GM15510 (cell line): ENCODE results near the gene PKDREJ.

ENCODE experiments used
- POLR2A ChIP-seq: IDR thresholded peaks from 3 replicates; pipeline ENCODE4 v1.6.1; 2011; ENCODE audit warnings: borderline replicate concordance; ENCODE audit not compliant: insufficient read length; ENCODE audit errors: extremely low read depth

The PKDREJ gene

DNA sequence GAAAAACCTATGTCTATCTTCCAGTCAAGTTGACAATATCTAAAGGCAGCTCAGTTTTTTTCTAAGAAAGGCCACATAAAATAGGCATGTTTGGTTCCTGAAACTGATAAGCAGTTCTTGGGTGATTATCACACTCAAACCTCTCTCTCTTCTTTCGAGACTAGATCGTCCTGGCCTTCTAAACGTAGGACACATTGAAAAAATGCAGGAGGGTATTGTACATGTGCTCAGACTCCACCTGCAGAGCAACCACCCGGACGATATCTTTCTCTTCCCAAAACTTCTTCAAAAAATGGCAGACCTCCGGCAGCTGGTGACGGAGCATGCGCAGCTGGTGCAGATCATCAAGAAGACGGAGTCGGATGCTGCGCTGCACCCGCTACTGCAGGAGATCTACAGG lies 28.2 kb downstream of the PKDREJ start:
- TF ChIP-seq POLR2A, result no peak

DNA sequence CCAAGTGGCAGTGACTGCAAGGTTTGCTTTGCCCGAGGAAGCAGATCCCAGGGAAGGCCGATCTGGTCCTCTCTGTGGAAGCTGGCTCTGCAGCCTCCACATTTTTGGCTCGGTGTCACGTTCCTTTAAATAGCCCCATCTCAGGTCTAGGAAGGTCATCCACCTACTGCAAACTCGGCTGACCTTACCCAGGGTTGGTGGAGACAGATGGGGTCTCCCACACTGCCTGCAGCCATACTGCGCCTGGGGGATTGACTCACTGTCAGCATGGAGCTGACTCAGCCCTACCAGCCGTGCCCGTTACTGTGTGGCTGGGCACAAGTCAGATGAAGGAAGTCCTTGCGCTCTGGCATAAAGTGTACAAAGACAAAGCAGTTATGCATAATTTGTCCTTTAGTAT lies 29.9 kb downstream of the PKDREJ start:
- no peak for TF ChIP-seq POLR2A

DNA sequence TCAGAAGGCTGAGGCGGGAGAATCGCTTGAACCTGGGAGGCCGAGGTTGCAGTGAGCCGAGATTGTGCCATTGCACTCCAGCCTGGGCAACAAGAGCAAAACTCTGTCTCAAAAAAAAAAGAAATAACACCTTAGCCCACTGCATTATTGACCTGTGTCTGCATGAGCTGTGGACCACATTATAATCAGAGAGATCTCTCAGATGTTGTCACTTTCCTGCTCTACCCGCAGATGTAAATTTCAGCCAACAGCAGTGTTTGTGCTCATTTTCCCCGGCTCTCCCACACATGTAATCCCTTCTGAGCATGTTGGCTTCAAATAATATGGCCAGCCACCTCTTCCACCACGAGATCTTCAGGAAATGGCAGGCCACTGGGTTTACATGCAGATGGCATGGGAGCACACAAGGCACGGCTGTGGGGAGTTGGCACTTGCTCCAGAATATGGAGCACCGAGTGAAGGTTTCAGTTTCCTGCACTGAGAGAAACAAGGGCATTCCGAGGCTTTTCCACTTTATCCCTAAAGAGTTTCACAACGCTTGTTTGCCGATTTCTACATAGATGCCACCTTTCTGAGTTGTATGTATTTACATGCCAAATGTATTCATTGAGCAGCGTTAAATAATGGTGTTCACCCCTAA lies 32.8 kb downstream of the PKDREJ start:
- no peak for TF ChIP-seq POLR2A

DNA sequence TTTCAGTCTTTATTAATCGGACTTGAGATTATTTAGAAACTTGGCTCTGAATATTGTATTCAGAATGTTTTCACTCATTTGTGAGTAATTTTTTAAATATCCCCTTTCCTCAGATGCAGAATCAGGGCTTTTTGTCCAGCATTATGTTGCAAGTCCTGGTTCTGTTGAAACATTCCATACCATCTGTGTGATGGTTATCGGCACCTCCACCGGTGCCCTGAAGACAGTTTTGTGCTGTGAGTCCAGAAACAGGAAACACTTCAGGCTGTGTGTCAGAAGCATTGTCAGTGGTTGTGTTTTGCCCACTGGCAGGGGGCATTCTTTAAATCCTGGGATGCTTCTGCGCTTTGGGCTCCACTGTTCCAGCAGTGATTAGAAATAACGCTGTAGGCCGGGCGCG lies 33.4 kb downstream of the PKDREJ start:
- TF ChIP-seq POLR2A, result no peak

DNA sequence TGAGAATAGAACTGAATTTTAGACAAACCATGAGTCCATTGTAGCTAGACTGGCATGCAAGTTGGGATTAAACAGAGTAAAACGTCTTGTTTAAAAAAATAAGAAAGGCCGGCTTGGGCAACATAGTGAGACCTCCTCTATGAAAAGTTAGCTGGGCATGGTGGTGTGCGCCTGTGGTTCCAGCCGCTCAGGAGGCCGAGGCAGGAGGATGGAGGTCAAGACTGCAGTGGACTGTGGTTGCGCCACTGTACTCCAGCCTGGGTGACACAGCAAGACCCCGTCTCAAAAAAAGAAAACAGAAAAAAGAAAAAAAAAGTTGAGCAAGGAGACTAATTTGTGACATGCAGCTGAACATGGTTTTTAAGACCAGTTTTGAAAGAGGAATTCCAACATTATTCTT lies 36.6 kb downstream of the PKDREJ start:
- TF ChIP-seq POLR2A, result no peak

DNA sequence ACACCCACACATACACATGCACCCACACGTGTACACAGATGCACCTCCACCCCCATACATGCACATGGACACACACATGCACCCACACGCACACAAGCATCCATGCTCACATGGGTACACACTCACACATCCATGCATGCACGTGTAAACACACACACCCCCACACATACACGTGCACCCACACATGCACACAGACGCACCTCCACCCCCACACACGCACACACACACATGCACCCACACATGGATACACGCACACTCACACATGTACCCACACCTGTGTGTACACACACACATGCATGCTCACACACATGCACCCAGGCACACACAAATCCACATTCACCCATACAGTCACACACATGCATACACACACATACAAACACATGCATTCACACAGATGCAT lies 37.5 kb downstream of the PKDREJ start:
- TF ChIP-seq POLR2A, result no peak

DNA sequence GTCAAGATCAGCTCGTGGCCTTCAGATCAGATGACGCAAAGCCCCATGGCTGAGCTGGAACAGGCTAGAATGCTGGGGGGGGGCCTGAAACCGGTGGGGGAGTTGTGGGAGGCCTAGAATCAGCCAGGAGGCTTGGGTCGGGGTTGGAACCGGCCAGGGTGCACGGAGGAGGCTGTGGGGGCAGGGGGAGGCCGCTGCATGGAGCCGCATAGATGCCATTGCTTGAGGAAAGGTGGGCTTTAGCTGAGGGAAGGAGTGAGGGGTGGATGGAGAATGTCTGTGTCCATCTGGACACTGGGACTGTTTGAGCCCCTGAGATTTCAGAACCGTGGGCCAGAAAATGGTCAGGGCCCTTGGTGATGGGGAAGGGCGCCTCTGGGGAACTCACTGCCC lies 38.2 kb downstream of the PKDREJ start:
- TF ChIP-seq POLR2A, result no peak

DNA sequence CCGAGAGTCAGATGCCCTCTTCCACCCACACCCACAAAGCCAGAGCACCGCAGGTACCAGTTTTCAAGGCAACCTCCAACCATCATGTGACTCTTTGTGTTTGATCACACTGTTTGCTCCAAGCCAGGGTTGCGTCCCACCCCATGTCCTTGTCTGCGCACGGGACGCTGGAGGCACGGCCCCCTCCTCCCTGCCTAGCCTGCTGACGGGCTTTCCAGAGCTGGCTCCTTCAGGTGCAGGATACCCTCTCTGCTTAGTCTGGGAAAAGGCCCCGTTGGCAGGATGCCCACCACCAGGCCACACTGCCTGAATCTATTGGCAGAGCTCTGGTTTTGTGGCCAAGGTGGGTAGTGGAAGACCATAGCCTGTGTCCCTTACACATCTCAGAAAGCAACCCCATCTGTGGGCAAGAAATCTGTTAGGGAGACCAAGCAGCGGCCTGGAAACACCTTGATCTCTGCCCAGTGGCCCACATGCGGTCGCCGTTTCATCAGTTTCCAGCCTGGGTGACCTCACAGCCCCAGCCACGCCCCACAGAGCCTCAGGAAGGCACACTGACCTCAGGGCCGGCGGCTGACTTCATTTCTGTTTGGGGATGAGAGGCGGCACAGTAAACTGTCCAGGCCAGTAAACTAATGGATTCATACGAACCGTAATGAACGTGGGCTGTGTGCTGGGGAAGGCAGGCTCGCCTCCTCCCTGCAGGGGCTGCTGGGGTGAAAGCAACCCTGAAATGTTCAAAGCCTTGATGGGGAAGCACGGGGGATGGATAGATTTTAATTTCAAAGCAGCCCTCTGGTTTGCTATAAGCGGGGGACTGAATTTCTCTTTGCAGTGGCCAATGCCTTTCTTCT lies 38.9 kb downstream of the PKDREJ start:
- TF ChIP-seq POLR2A, result no peak

DNA sequence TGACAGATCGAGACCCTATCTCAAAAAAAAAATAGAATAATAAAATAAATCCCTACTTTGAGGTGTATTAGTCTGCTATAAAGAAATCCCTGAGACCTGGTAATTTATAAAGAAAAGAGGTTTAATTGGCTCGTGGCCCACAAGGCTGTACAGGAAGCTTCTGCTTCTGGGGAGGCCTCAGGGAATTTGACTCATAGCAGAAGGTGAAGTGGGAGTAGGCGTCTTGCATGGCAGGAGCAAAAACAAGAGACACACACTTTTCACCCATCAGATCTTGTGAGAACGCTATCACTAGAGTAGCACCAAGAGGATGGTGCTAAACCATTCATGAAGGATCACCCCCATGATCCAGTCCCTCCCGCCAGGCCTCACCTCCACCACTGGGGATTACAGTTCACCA lies 42.2 kb downstream of the PKDREJ start:
- no peak for TF ChIP-seq POLR2A

DNA sequence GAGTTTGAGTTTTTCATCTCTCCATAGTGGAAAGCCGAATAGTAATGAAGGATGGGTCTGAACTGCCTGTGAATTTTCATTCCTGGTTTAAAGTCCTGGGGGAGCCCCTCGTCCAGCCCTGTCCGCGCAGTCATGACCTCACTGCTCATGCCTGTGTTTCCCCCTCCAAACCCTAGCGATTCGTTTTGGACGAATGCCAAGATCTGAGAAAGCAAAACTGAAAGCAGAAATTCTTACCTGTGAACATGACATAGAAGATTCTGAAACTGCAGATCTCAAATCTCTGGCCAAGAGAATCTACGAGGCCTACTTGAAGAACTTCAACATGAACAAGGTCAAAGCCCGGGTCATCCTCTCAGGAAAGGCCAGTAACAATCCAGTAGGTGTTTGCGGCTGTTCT lies 43.5 kb downstream of the PKDREJ start:
- no peak for TF ChIP-seq POLR2A

DNA sequence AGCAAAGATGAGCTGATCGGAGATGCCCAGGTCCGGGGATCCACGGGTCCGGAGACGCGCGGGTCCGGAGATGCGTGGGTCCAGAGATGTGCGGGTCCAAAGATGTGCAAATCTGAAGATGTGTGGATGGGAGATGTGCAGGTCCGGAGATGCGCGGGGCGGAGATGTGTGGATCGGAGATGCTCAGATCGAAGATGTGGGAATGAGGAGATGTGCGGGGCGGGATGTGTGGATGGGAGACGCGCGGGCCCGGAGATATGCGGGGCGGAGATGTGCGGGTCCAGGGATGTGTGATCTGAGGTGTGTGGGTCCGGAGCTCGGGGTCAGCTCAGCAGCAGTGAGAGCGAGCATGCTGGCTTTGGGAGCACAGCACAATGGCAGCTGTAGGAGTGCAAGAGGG lies 48.5 kb downstream of the PKDREJ start:
- TF ChIP-seq POLR2A, result no peak

DNA sequence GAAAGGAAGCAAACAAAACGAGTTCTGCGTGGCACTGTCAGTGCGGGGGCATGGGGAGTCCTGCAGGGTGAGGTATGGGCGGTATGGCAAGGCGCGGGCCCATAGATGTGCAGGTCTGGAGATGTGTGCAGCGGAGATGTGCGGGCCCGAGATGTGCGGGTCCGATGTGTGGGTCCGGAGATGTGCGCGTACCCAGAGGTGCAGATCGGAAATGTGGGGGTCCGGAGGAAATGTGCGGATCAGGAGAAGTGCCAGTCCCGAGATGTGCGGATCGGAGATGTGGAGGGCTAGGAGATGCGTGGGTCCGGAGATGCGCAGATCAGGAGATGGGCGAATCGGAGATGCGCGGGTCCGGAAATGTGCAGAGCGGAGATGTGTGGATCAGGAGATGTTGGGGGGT lies 49.0 kb downstream of the PKDREJ start:
- TF ChIP-seq POLR2A, result no peak

DNA sequence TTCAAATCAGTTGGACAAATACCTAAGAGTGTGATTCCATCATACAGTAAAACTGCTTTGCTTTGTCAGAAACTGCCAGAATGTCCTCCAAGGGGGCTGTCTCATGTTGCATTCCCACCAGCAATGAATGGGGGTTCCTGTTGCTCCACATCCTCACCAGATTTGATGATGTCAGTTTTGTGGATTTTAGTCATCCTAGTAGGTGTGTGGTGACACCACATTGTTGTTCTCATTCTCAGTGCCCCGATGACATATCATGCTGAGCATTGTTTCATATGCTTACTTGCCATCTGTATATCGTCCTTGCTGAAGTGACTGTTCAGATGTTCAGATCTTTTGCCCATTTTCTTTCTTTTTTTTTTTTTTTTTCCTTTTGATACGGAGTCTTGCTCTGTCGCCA lies 50.1 kb downstream of the PKDREJ start:
- no peak for TF ChIP-seq POLR2A

DNA sequence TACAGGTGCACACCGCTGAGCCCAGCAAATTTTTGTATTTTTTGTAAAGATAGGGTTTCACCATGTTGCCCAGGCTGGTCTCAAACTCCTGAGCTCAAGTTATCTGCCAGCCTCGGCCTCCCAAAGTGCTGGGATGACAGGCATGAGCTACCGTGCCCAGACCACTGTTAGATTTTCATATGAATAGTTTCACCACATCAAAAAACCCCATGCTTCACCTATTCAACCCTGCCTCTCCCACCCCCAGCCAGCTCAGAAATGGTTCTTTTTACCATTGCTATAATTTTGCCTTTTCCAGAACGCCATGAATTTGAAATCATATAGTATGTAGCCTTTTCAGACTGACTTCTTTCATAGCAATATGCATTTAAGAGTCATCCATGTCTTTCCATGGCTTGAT lies 50.9 kb downstream of the PKDREJ start:
- TF ChIP-seq POLR2A, result no peak

DNA sequence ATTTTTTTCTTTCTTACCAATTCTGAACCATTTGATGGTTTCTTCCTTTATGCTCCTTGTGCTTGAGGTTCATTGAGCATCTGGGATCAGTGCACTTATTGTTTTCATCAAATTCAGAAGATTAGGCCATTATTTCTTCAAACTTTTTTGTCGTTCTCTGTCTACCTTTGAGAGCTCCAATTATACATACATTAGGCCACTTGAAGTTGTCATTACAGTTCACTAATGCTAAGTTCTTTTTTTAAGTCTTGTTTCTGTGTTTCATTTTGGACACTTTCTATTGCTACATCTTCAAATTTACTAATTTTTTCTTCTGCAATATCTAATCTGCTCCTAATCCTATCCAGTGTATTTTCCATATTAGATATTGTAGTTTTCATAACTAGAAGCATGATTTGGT lies 53.9 kb downstream of the PKDREJ start:
- no peak for TF ChIP-seq POLR2A
